Stimulated activated CD8-positive, alpha-beta memory T cell treated with anti-CD3 and anti-CD28 coated beads, Interleukin-12 subunit alpha, Interleukin-12 subunit beta, amount 100 ng/mL, for 24 hours (primary cell): Measurements from ENCODE around the gene TMEM43.
A peak's percentile ranks its signal among the peaks of the same experiment; 100 is the strongest.

ENCODE experiments used
- DNase-seq: peaks from one replicate; pipeline ENCODE4 v3.0.0-alpha.2; 2020; ENCODE audit errors: extremely low read depth

The TMEM43 gene

GRCh38 chr3:14177580-14178246 lies 52.9 kb downstream of the TMEM43 start:
- no peak for DNase-seq

GRCh38 chr3:14178247-14179113 lies 53.6 kb downstream of the TMEM43 start, which contains the start of the genes LSM3 and XPC:
LSM3 (plus strand) TSS chr3:14178817; CDS start chr3:14178861, 44 bp downstream.
XPC (minus strand) TSS chr3:14178601; CDS start chr3:14178568, 33 bp downstream.
- DNase-seq = peak; percentile 91

GRCh38 chr3:14179114-14179465 lies 54.2 kb downstream of the TMEM43 start:
- DNase-seq = no peak

- DNase-seq = no peak
Observed at GRCh38 chr3:14179795-14180194, 54.9 kb downstream of the TMEM43 start.

- no peak for DNase-seq
Observed at GRCh38 chr3:14181253-14181652, 56.4 kb downstream of the TMEM43 start.

- DNase-seq = no peak
Observed at GRCh38 chr3:14183015-14183577, 58.2 kb downstream of the TMEM43 start.

- DNase-seq = no peak
Observed at GRCh38 chr3:14186854-14187458, 62.1 kb downstream of the TMEM43 start.

GRCh38 chr3:14188041-14188754 lies 63.3 kb downstream of the TMEM43 start:
- DNase-seq = no peak
